Measurements from ENCODE around the gene ADAMTS17.

DNA sequence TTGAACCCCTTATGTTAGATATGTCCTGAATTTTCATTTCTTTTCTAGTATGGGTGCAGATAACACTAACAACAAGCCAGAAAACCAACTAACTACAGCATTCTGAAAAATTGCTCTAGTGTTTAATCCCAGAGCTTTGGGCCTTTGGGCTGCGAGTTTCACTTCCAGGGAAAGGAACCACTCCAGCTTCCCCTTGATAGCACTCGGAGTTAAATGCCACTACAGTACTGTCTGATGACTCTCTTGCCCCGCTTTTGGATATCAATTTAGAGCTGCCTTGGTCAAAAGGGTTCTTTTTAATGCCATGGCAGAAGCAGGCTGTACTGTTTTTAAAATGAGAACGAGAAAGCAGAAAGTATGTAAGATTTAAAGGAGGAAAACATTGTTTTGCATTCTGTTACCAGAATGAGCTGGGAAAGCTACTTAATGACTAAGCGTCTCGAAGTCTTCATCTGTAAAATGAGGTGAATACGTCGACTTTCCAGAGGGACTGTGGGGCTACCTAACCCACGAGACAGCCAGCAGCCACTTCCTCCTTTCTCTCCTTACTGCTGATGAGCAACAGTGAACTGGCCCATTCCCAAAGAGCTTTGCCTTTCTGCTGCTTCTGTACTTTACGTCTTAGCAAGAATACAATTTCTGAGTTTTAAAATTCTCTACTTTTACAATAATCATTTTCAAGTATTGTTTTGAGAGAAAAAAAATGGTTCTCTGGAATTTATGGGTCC is 309.3 kb downstream of the ADAMTS17 start:
- TF ChIP-seq CTCF (IDR thresholded peaks at IDR 0.05; ENCODE audit: low read depth, low read length) (no peak), EZH2phosphoT487 (IDR thresholded peaks at IDR 0.05; ENCODE audit: low read depth) (no peak)

Data from OCI-LY3 (cell line).